Heart left ventricle (tissue), 13 donors: ENCODE measurements around the gene CTSE.

Experiments used
- POLR2A ChIP-seq, 2 donors: fragments of 450-650 bp; IDR thresholded peaks; one replicate each; pipeline ENCODE4 v1.6.1; 2017; ENCODE audit warnings: antibody characterized with exemption in 2 of 2, mild to moderate bottlenecking in 2 of 2, moderate library complexity in 2 of 2
- TF ChIP-seq, protein P1 (sequence below), 12 donors: fragments of 200-600 bp; sonication (generic) in 4 of 12; IDR thresholded peaks; one replicate each; pipeline versions ENCODE4 v1.5.0 to v1.8.0; 2018 to 2022; ENCODE audit warnings: antibody characterized with exemption in 12 of 12, mild to moderate bottlenecking in 5 of 12
- donor health status: ischemic (EF 13 %, LVEDD 7.1; RV severe dilation, severe dysfunction).
- donor health status: DM: no; HTN: yes; CAD: no.
- donor health status: DM: no; HTN: no; CAD: no.
- donor health status: ischemic (EF 25% LVEDD 6.9; RV normal size, moderate dysfunction).
- donor health status: ischemic (EF 25% LVEDD 5.7; RV mildly dilated, moderate dysfunction).
- donor health status: ischemic (EF 35%, LVEDD 5.7; RV mildly dilated, moderate dysfunction).
- donor health status: nonischemic (EF 11% LVEDD 7.7; RV severe dilation, severe dysfunction).
- donor health status: DM: yes; HTN: yes; CAD: no.
- donor health status: PGD.
- donor health status: ischemic (EF 29% LVEDD 5.4; RV normal size, mild dysfunction).
- donor health status: nonischemic (EF 23%, LVEDD 6.1; RV moderate dilation, normal function).

DNA sequence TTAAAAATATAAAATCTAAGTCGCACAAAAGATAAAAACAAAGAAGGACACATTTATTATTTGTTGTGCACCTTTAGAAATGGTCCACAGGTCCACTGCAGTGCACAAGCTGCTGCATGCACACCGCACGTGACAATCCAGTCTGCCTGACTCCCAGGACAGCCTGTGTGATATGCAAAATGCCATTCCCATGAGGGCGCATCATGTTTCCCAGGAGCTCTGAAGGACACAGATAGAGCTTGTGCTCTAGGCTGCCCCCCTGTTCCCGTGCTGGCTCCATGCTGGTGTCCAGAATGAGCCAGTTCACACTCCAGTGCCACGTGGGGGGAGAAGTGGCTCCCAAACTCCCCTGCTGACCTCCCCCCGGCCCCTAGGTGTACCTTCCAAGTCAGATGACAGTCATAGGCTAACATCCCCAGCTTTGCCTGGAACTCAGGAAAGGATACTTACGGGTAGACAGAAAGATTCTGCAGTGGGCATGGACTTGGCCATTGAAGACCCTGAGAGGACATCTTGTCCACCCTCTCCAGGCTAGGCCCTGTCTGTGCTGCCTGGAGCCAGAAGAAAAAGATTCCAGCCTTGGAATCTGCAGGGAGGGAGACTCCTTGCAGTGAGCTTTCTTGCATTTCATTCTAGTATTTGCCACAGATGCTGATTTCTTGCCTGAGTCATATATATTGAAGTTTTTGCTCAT is 46.8 kb downstream of the CTSE start:
- TF ChIP-seq, protein P1, sequence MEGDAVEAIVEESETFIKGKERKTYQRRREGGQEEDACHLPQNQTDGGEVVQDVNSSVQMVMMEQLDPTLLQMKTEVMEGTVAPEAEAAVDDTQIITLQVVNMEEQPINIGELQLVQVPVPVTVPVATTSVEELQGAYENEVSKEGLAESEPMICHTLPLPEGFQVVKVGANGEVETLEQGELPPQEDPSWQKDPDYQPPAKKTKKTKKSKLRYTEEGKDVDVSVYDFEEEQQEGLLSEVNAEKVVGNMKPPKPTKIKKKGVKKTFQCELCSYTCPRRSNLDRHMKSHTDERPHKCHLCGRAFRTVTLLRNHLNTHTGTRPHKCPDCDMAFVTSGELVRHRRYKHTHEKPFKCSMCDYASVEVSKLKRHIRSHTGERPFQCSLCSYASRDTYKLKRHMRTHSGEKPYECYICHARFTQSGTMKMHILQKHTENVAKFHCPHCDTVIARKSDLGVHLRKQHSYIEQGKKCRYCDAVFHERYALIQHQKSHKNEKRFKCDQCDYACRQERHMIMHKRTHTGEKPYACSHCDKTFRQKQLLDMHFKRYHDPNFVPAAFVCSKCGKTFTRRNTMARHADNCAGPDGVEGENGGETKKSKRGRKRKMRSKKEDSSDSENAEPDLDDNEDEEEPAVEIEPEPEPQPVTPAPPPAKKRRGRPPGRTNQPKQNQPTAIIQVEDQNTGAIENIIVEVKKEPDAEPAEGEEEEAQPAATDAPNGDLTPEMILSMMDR (IDR thresholded peaks at IDR 0.05) = peak in 1 of 12 donors; percentile 9
- no peak for TF ChIP-seq POLR2A (IDR thresholded peaks at IDR 0.05)
